Effector CD8-positive, alpha-beta T cell (primary cell): ENCODE data around the gene ITFG1.
"Not testable (repeated sequence)": the region's sequence is repeated elsewhere in the genome, so short reads cannot be mapped to it uniquely, and the experiment has no call there.

Experiments used
- DNase-seq: peaks from one replicate; lab custom pipeline; 2025; lab: John Stamatoyannopoulos, UW

The ITFG1 gene

GRCh38 chr16:47473792-47474191 lies 12.9 kb upstream of the ITFG1 start:
- DNase-seq = no peak

GRCh38 chr16:47473004-47473403 lies 12.1 kb upstream of the ITFG1 start:
- DNase-seq = not testable (repeated sequence)

- DNase-seq = no peak
Observed at GRCh38 chr16:47470810-47471209, 9.9 kb upstream of the ITFG1 start.

- DNase-seq = no peak
Observed at GRCh38 chr16:47470211-47470610, 9.3 kb upstream of the ITFG1 start.

- no peak for DNase-seq
Observed at GRCh38 chr16:47469227-47469626, 8.4 kb upstream of the ITFG1 start.

- not testable (repeated sequence) for DNase-seq
Observed at GRCh38 chr16:47468070-47468689, 7.3 kb upstream of the ITFG1 start.

GRCh38 chr16:47467501-47467900 lies 6.6 kb upstream of the ITFG1 start:
- no peak for DNase-seq

- no peak for DNase-seq
Observed at GRCh38 chr16:47465919-47466630, 5.2 kb upstream of the ITFG1 start.

GRCh38 chr16:47463771-47464624 lies 3.1 kb upstream of the ITFG1 start:
- no peak for DNase-seq

- no peak for DNase-seq
Observed at GRCh38 chr16:47461598-47462266, 869 bp upstream of the ITFG1 start.

GRCh38 chr16:47460359-47460710 lies 528 bp downstream of the ITFG1 start:
- DNase-seq = no peak

GRCh38 chr16:47459603-47460002 lies 1.3 kb downstream of the ITFG1 start:
- DNase-seq = no peak

- no peak for DNase-seq
Observed at GRCh38 chr16:47458331-47458730, 2.5 kb downstream of the ITFG1 start.

GRCh38 chr16:47449788-47450187 lies 11.1 kb downstream of the ITFG1 start:
- DNase-seq = no peak

GRCh38 chr16:47448830-47449575 lies 11.9 kb downstream of the ITFG1 start:
- DNase-seq = no peak

- no peak for DNase-seq
Observed at GRCh38 chr16:47446431-47446830, 14.4 kb downstream of the ITFG1 start.

GRCh38 chr16:47442884-47443283 lies 18.0 kb downstream of the ITFG1 start:
- not testable (repeated sequence) for DNase-seq

GRCh38 chr16:47440066-47440465 lies 20.8 kb downstream of the ITFG1 start:
- not testable (repeated sequence) for DNase-seq

GRCh38 chr16:47434274-47434673 lies 26.6 kb downstream of the ITFG1 start:
- not testable (repeated sequence) for DNase-seq

GRCh38 chr16:47431960-47432359 lies 28.9 kb downstream of the ITFG1 start:
- DNase-seq = no peak

- DNase-seq = no peak
Observed at GRCh38 chr16:47426806-47427205, 34.1 kb downstream of the ITFG1 start.

- DNase-seq = no peak
Observed at GRCh38 chr16:47424846-47425245, 36.0 kb downstream of the ITFG1 start.
